ENCODE measurements around the gene DLAT.
"Not testable (repeated sequence)": the region's sequence is repeated elsewhere in the genome, so short reads cannot be mapped to it uniquely, and the experiment has no call there.

DLAT gene

DNA sequence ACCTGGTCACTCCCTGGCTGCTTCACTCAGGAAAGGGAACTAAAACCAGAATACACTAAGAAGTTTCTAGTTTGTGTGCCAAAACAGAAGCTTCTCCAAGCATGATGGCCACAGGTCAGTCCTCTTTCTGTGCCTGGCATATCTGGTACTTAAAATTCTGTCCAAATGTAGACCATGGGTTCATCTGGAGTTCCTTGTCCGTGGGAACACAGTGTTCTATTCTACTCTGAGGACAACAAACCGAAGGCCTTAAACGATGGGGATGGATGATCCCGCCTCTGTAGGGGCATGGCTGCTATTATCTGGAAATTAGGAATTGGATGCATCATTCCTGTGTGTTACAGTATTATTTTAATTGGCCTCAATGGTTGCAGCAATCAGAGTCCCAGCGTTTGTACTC is 6.1 kb upstream of the DLAT start:
- no peak overlapping the region for H3K4me3 ChIP-seq (ENCODE audit: low read depth, low read length)
- TF ChIP-seq CTCF (IDR thresholded peaks at IDR 0.05; ENCODE audit: borderline replicate concordance, insufficient read depth, low read depth, low read length) = no peak

DNA sequence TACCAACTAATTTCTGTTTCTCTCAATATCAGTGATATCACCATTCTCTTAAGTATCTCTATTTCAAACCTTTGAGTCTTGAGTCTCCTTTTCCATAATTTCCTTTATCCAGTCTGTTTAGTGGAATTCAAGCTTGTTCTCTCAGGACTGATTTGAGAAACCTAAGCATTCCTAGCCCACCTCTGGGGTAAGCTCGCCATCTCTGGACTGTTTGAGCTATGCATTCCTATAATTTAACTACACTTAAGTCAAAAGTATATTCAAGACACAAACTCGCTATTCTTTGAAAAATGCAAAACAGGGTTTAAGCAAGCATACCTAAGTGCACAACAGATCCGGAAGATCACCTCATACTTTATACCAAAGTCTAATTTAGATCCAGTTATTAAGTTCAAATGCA is 2.1 kb upstream of the DLAT start:
- no peak overlapping the region for H3K4me3 ChIP-seq (ENCODE audit: low read depth, low read length)

DNA sequence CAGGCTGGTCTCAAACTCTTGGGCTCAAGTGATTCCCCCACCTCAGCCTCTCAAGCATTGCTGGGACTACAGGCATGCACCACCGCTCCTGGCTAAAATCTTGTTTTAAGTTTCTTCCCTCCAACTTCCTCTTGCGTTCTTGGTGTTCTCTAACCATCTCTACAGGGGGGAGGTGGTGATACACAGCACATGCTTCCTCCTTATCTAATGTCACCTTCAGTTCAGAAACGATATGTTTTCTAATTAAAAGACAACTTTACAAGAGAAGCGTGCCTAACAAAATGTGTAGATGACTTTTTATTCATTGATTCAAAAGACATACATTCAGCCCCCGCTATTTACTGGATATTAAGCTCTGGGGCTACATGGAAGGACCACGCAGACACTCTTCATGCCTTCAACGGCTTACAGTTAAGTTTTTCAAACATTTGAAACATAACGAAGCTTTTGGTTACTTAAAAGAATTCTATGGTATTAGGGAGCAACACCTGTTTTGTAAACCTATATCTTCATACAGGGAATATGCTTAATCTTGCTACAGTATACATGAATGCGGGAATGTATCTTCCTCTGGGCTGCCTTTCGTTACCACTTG is 933 bp upstream of the DLAT start:
- TF ChIP-seq CTCF (IDR thresholded peaks at IDR 0.05; ENCODE audit: borderline replicate concordance, insufficient read depth, low read depth, low read length) = no peak
- peak overlapping the region; percentile 99 for H3K4me3 ChIP-seq (ENCODE audit: low read depth, low read length)

More for the DNA sequence above, 2.1 kb upstream of the DLAT start:
- TF ChIP-seq CTCF (IDR thresholded peaks at IDR 0.05; ENCODE audit: borderline replicate concordance, insufficient read depth, low read depth, low read length) = no peak

DNA sequence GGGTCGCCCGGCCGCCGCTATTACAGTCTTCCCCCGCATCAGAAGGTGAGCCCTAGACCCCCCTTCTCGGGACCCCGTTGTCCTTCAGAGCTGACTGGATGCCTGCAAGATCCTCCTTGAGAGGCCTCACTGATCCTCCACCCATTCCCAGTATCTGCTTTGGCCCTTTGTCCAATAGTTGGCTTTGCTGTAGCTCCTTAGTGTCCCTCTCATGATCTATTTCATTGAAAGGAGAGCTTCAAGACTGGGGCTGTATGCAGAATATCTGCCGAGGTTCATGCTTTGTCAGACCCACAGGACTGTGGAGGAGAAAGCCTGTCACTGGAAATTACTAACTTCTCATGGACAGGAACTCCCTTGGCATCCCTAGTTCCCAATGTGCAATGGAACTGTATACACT is 499 bp downstream of the DLAT start:
- H3K4me3 ChIP-seq (ENCODE audit: low read depth, low read length) = peak overlapping the region; percentile 99
- no peak for TF ChIP-seq CTCF (IDR thresholded peaks at IDR 0.05; ENCODE audit: borderline replicate concordance, insufficient read depth, low read depth, low read length)

GRCh38 chr11:112026784-112027410 is 1.7 kb downstream of the DLAT start:
- not testable (repeated sequence) for H3K4me3 ChIP-seq (ENCODE audit: low read depth, low read length)

GRCh38 chr11:112029460-112029859 is 4.3 kb downstream of the DLAT start:
- H3K4me3 ChIP-seq (ENCODE audit: low read depth, low read length) = no peak overlapping the region
- TF ChIP-seq CTCF (IDR thresholded peaks at IDR 0.05; ENCODE audit: borderline replicate concordance, insufficient read depth, low read depth, low read length) = no peak

- H3K4me3 ChIP-seq (ENCODE audit: low read depth, low read length) = no peak overlapping the region
- no peak for TF ChIP-seq CTCF (IDR thresholded peaks at IDR 0.05; ENCODE audit: borderline replicate concordance, insufficient read depth, low read depth, low read length)
Measured at GRCh38 chr11:112033902-112034301, 8.7 kb downstream of the DLAT start.
